ENCODE data around the gene NANOG.

NANOG gene

DNA sequence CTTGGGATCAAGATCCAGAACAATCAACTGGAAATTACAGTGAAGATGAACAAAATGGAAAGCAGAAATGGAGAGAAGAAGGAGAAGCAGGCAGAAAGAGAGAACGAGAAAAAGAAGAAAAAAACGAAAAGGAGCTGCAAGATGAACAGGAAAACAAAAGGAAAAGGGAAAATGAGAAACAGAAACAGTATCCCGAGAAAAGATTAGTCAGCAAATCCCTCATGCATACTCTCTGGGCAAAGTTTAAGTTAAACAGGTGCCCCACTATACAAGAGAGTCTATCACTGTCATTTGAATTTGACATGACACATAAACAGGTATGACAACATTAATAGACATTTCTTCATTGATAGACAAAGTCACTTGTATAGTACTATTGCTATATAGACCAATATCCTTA lies 19.2 kb upstream of the NANOG start:
- TF ChIP-seq, protein P1, sequence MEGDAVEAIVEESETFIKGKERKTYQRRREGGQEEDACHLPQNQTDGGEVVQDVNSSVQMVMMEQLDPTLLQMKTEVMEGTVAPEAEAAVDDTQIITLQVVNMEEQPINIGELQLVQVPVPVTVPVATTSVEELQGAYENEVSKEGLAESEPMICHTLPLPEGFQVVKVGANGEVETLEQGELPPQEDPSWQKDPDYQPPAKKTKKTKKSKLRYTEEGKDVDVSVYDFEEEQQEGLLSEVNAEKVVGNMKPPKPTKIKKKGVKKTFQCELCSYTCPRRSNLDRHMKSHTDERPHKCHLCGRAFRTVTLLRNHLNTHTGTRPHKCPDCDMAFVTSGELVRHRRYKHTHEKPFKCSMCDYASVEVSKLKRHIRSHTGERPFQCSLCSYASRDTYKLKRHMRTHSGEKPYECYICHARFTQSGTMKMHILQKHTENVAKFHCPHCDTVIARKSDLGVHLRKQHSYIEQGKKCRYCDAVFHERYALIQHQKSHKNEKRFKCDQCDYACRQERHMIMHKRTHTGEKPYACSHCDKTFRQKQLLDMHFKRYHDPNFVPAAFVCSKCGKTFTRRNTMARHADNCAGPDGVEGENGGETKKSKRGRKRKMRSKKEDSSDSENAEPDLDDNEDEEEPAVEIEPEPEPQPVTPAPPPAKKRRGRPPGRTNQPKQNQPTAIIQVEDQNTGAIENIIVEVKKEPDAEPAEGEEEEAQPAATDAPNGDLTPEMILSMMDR (IDR thresholded peaks at IDR 0.05): no peak

DNA sequence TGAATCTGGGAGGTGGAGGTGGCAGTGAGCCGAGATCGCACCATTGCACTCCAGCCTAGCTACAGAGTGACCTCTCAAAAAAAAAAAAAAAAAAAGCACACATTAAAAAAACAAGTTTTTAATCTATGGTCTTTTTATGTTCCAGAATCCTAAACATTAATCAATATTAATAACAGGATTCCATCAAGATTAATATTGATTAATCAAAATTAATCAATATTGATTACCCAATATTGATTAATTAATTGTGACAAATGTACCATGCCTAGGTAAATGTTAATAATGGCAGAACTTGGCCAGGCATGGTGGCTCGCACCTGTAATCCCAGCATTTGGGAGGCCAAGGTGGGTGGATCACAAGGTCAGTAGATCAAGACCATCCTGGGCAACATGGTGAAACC lies 7.9 kb upstream of the NANOG start:
- TF ChIP-seq, protein P1 (IDR thresholded peaks at IDR 0.05): no peak

- TF ChIP-seq, protein P1 (IDR thresholded peaks at IDR 0.05): no peak
Measured at GRCh38 chr12:7782055-7782454, 7.1 kb upstream of the NANOG start.

GRCh38 chr12:7784701-7785100 lies 4.5 kb upstream of the NANOG start:
- TF ChIP-seq, protein P1 (IDR thresholded peaks at IDR 0.05): no peak

GRCh38 chr12:7787574-7788293 lies 1.5 kb upstream of the NANOG start:
- TF ChIP-seq, protein P1 (IDR thresholded peaks at IDR 0.05): no peak

DNA sequence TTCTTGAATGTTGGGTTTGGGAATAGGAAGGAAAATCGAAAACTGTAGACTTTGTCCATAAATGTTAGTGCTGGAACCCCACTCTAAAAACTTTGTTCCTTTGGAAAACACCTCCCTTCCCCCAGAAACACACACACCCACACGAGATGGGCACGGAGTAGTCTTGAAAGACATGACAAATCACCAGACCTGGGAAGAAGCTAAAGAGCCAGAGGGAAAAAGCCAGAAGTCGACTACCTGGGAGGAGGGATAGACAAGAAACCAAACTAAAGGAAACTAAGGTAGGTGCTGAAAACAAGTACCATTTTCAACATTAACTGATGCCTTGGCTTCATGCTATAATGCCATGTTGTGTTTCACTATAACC lies 925 bp upstream of the NANOG start:
- TF ChIP-seq, protein P1 (IDR thresholded peaks at IDR 0.05): no peak

DNA sequence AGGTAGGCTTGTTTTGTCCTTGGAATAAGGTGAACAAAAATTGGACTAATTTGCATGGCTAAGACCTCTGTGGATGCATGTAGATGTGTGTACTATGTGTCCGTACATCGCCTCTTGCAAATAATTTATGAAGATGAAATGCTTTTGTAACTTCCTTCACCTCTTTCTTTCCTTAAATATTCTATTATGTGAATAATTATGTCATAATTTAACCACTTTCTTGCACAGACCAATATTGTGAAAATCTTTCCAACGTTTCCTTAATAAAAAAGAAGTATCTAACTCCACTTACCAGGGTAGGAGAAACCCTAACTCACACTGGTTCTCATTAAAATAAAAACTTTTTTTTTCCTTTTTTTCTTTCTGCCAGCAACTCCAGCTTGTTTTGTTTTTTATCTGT lies 4.0 kb downstream of the NANOG start:
- TF ChIP-seq, protein P1 (IDR thresholded peaks at IDR 0.05): no peak
